Sigmoid colon (tissue), 4 donors: Measurements from ENCODE around the gene SLC22A5.
A peak's percentile ranks its signal among the peaks of the same experiment; 100 is the strongest.

Source experiments
- CTCF ChIP-seq, 4 experiments: fragments of 450-650 bp in 3 of 4; fragments of 200-600 bp in 1 of 4; IDR thresholded peaks; one replicate each; pipeline ENCODE4 v1.5.1; 2016 to 2019; ENCODE audit warnings: antibody characterized with exemption in 4 of 4, mild to moderate bottlenecking in 3 of 4, moderate library complexity in 2 of 4
- POLR2AphosphoS5 ChIP-seq, 4 donors: sonication (generic); formaldehyde crosslinking; IDR thresholded peaks; one replicate each; pipeline ENCODE4 v1.6.1; 2017; ENCODE audit warnings: antibody characterized with exemption in 4 of 4

GRCh38 chr5:132410451-132411303 lies 41.2 kb downstream of the SLC22A5 start:
- peak; percentile 16 to 81 (median 54) for TF ChIP-seq POLR2AphosphoS5 (IDR thresholded peaks at IDR 0.05)
- peak in 3 of 4 experiments; percentile 26 to 63 (median 55) for TF ChIP-seq CTCF (IDR thresholded peaks at IDR 0.05)
